HEK293 (cell line): Measurements from ENCODE around the gene DMAC2L.

Source experiments
- CTCF ChIA-PET: fragments of 350-600 bp; formaldehyde crosslinking; extraction: SDS; loops from one replicate; lab custom pipeline; 2021; ENCODE audit warnings: antibody characterized with exemption; lab: Yijun Ruan, JAX
- POLR2A ChIA-PET: fragments of 300-600 bp; formaldehyde crosslinking; extraction: SDS; loops from one replicate; lab custom pipeline; 2020; ENCODE audit warnings: antibody characterized with exemption, inconsistent platforms; lab: Yijun Ruan, JAX
- H3K27ac ChIP-seq: fragments of 200-500 bp; sonication (Bioruptor generic); 2 replicates; pipeline ENCODE4 v1.5.1; 2014; ENCODE audit warnings: low read depth, low read length, control low read depth, inconsistent platforms; ENCODE audit errors: extremely low read depth
- H3K36me3 ChIP-seq, 2 experiments: fragments of 200-500 bp in 1 of 2; sonication (Bioruptor generic) in 1 of 2; 1 replicate in 1 of 2; 2 replicates in 1 of 2; pipeline ENCODE4 v1.5.1; 2014 to 2017; ENCODE audit warnings: inconsistent platforms in 2 of 2, low read length in 2 of 2; ENCODE audit not compliant: control insufficient read depth in 2 of 2, insufficient read depth in 1 of 2
- H3K4me1 ChIP-seq: fragments of 200-500 bp; sonication (Bioruptor generic); 2 replicates; pipeline ENCODE4 v1.5.1; 2014; ENCODE audit warnings: mild to moderate bottlenecking, low read length, inconsistent platforms; ENCODE audit not compliant: control insufficient read depth, insufficient read depth
- H3K4me3 ChIP-seq: 2 replicates; pipeline ENCODE4 v1.5.1; 2011; ENCODE audit warnings: low read depth, mild to moderate bottlenecking, control low read depth, low read length, moderate library complexity
- H3K9me3 ChIP-seq: fragments of 200-500 bp; sonication (Bioruptor generic); 2 replicates; pipeline ENCODE4 v1.5.1; 2014; ENCODE audit warnings: low read depth, low read length, inconsistent platforms; ENCODE audit not compliant: control insufficient read depth, insufficient read depth
- BCL11B ChIP-seq: fragments of 450-650 bp; formaldehyde crosslinking; IDR thresholded peaks from 2 replicates; pipeline ENCODE4 v1.5.1; 2016; ENCODE audit warnings: low read depth, missing biosample characterization, missing genetic modification characterization
- KLF8 ChIP-seq: fragments of 450-650 bp; formaldehyde crosslinking; IDR thresholded peaks from 2 replicates; pipeline ENCODE4 v1.5.1; 2016; ENCODE audit warnings: missing biosample characterization, missing genetic modification characterization
- MYNN ChIP-seq: fragments of 450-650 bp; formaldehyde crosslinking; IDR thresholded peaks from 2 replicates; pipeline ENCODE4 v1.5.1; 2016; ENCODE audit warnings: missing biosample characterization, missing genetic modification characterization, borderline replicate concordance
- RBAK ChIP-seq: fragments of 450-650 bp; formaldehyde crosslinking; IDR thresholded peaks from 2 replicates; pipeline ENCODE4 v1.5.1; 2016; ENCODE audit warnings: missing biosample characterization, missing genetic modification characterization
- SALL2 ChIP-seq: fragments of 450-650 bp; formaldehyde crosslinking; IDR thresholded peaks from 2 replicates; pipeline ENCODE4 v1.5.0; 2017; ENCODE audit warnings: missing biosample characterization, mild to moderate bottlenecking, missing genetic modification characterization, borderline replicate concordance
- SETDB1 ChIP-seq: IDR thresholded peaks from one replicate; pipeline ENCODE4 v1.6.1; 2017; ENCODE audit warnings: mild to moderate bottlenecking, low read length, moderate library complexity, mixed read lengths; ENCODE audit not compliant: insufficient read length
- SP2 ChIP-seq: fragments of 450-650 bp; formaldehyde crosslinking; IDR thresholded peaks from 2 replicates; pipeline ENCODE4 v1.5.1; 2016; ENCODE audit warnings: missing biosample characterization, missing genetic modification characterization
- TRIM28 ChIP-seq: IDR thresholded peaks from 2 replicates; pipeline ENCODE4 v1.6.1; 2011; ENCODE audit warnings: low read length, control low read depth, borderline replicate concordance
- ZFP37 ChIP-seq: fragments of 450-650 bp; formaldehyde crosslinking; IDR thresholded peaks from 2 replicates; pipeline ENCODE4 v1.5.1; 2016; ENCODE audit warnings: missing biosample characterization, missing genetic modification characterization
- ZNF175 ChIP-seq: fragments of 450-650 bp; formaldehyde crosslinking; IDR thresholded peaks from 2 replicates; pipeline ENCODE4 v1.5.1; 2016; ENCODE audit warnings: missing biosample characterization, missing genetic modification characterization
- ZNF239 ChIP-seq: fragments of 450-650 bp; formaldehyde crosslinking; IDR thresholded peaks from 2 replicates; pipeline ENCODE4 v1.5.1; 2016; ENCODE audit warnings: missing biosample characterization, missing genetic modification characterization
- ZNF302 ChIP-seq: fragments of 450-650 bp; formaldehyde crosslinking; IDR thresholded peaks from 2 replicates; pipeline ENCODE4 v1.5.1; 2016; ENCODE audit warnings: missing biosample characterization, missing genetic modification characterization, low read depth
- ZNF341 ChIP-seq: fragments of 450-650 bp; formaldehyde crosslinking; IDR thresholded peaks from 2 replicates; pipeline ENCODE4; 2016; ENCODE audit warnings: low read depth, missing biosample characterization, missing genetic modification characterization
- ZNF521 ChIP-seq: fragments of 450-650 bp; formaldehyde crosslinking; IDR thresholded peaks from 2 replicates; pipeline ENCODE4 v1.5.1; 2017; ENCODE audit warnings: missing biosample characterization, mild to moderate bottlenecking, missing genetic modification characterization
- ZNF621 ChIP-seq: fragments of 450-650 bp; formaldehyde crosslinking; IDR thresholded peaks from 2 replicates; pipeline ENCODE4 v1.5.1; 2017; ENCODE audit warnings: missing biosample characterization, missing genetic modification characterization
- ZNF629 ChIP-seq: fragments of 450-650 bp; formaldehyde crosslinking; IDR thresholded peaks from 2 replicates; pipeline ENCODE4 v1.5.1; 2017; ENCODE audit warnings: missing biosample characterization, missing genetic modification characterization
- ZNF777 ChIP-seq: fragments of 450-650 bp; formaldehyde crosslinking; IDR thresholded peaks from 2 replicates; pipeline ENCODE4 v1.5.1; 2017; ENCODE audit warnings: missing biosample characterization, missing genetic modification characterization, borderline replicate concordance
- ZNF785 ChIP-seq: fragments of 450-650 bp; formaldehyde crosslinking; IDR thresholded peaks from 2 replicates; pipeline ENCODE4 v1.5.1; 2016; ENCODE audit warnings: missing biosample characterization, missing genetic modification characterization
- ZSCAN18 ChIP-seq: fragments of 450-650 bp; formaldehyde crosslinking; IDR thresholded peaks from 2 replicates; pipeline ENCODE4 v1.5.1; 2016; ENCODE audit warnings: missing biosample characterization, missing genetic modification characterization
- TF ChIP-seq, protein P1 (sequence below): fragments of 450-650 bp; formaldehyde crosslinking; IDR thresholded peaks from 2 replicates; pipeline ENCODE4 v1.5.1; 2016; ENCODE audit warnings: missing biosample characterization, missing genetic modification characterization
- TF ChIP-seq, protein P2 (sequence below): fragments of 450-650 bp; formaldehyde crosslinking; IDR thresholded peaks from 2 replicates; pipeline ENCODE4 v1.5.1; 2017; ENCODE audit warnings: missing biosample characterization, missing genetic modification characterization

DMAC2L gene

DNA sequence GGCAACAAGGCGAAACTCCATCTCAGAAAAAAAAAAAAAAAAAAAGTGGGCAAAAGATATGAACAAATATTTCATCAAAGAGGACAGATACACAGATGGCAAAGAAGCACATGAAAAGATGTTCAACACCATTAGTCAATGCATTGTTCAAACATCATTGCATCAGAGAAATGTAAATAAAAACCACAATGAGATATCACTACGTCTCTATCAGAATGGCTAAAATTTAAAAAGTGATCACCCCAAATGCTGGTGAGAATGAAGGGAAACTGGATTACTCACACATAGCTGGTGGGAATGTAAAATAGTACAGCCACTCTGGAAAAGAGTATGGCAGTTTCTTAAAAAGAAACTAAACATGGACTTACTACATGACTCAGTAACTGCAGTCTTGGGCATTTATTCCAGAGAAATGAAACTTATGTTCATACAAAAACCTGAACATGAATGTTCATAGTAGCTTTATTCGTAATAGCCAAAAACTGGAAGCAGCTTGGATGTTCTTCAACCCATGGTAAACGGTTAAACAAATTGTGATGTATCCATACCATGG is 3.7 kb upstream of the DMAC2L start:
- no peak for TF ChIP-seq RBAK (tag by site-specific recombination)
- TF ChIP-seq ZSCAN18 (tag by site-specific recombination) = no peak
- TF ChIP-seq TRIM28 = no peak
- no peak for TF ChIP-seq SALL2 (tag by site-specific recombination)
- TF ChIP-seq ZFP37 = no peak
- no peak for TF ChIP-seq ZNF302 (tag by site-specific recombination)
- TF ChIP-seq ZNF175 (tag by site-specific recombination) = no peak
- TF ChIP-seq, protein P1, sequence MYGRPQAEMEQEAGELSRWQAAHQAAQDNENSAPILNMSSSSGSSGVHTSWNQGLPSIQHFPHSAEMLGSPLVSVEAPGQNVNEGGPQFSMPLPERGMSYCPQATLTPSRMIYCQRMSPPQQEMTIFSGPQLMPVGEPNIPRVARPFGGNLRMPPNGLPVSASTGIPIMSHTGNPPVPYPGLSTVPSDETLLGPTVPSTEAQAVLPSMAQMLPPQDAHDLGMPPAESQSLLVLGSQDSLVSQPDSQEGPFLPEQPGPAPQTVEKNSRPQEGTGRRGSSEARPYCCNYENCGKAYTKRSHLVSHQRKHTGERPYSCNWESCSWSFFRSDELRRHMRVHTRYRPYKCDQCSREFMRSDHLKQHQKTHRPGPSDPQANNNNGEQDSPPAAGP (tag by site-specific recombination) = no peak
- no peak for TF ChIP-seq ZNF239
- TF ChIP-seq ZNF621 (tag by site-specific recombination) = no peak
- no peak for TF ChIP-seq BCL11B
- TF ChIP-seq KLF8 = no peak
- no peak for TF ChIP-seq SETDB1
- no peak for TF ChIP-seq ZNF785 (tag by site-specific recombination)
- CTCF ChIA-PET = no interaction called here
- POLR2A ChIA-PET = interaction anchor here (0.6 kb wide), 1 partner anchor 40 kb away, joined by 7 read pairs; no protein-coding TSS in a partner anchor
- Histone ChIP-seq H3K36me3 (peaks cover 0 to 4% of the 10 kb centered on the region in 2 experiments; a peak in 1 of 3 replicates), H3K27ac (no peak overlapping the region), H3K4me3 (no peak overlapping the region), H3K9me3 (no peaks in the 10 kb centered on the region), H3K4me1 (no peaks in the 10 kb centered on the region)

GRCh38 chr14:50310445-50310844 is 1.7 kb upstream of the DMAC2L start:
- TF ChIP-seq MYNN (tag by site-specific recombination) = peak; percentile 57; the same call in 1 of the 2 replicates
- TF ChIP-seq ZNF341 (tag by site-specific recombination) = peak; percentile 41; the same call in 1 of the 2 replicates
- TF ChIP-seq ZNF521 (tag by site-specific recombination) = no peak
- POLR2A ChIA-PET = no interaction called here
- Histone ChIP-seq H3K27ac (no peak overlapping the region), H3K4me3 (no peak overlapping the region), H3K9me3 (no peaks in the 10 kb centered on the region), H3K4me1 (no peaks in the 10 kb centered on the region), H3K36me3 (peaks cover 4 to 12% of the 10 kb centered on the region in 2 experiments; a peak in 2 of 3 replicates)
- CTCF ChIA-PET = interaction anchor here (0.9 to 3.6 kb wide), 6 partner anchors 9 to 464 kb away, joined by 3 to 20 read pairs (median 4); no protein-coding TSS in a partner anchor

DNA sequence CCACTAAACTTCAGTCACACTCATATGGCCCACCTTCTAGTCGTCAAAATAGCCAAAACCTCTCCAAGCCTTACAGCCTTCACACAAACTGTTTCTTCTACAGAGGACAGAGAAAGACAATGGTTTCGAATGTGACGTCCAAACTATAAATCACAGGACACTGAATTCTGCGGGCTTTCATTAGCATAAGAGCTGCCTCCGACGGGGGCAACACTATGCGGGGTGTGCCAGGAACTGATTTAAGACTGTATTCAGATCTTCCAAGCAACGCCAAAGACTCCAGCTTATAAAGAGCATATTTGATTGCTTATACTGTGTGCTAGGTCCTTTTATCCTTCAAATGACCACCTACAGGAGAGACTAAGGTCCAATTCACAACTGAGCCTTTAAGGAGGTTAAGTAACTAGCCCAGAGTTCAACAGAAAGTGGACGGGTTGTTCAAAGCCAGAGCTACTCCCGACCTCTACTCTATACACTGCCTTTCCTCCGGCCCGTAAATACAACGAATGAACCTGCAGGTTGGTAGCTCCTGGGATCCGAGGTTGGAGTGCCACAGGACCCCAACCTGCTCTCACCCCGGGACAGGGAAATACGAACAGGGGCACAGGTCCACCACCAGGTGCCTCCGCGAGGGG is 670 bp upstream of the DMAC2L start:
- no peaks in the 10 kb centered on the region for H3K9me3 ChIP-seq
- H3K27ac ChIP-seq = peak overlapping the region; percentile 75
- ChIA-PET POLR2A (interaction anchor here (0.5 to 1.2 kb wide), 8 partner anchors 16 to 723 kb away, joined by 3 to 6 read pairs (median 4); partner anchors contain the start of genes CDKL1, SAV1, SOS2 and VCPKMT), CTCF (interaction anchor here (0.5 to 3.6 kb wide), 5 partner anchors 10 to 119 kb away, joined by 3 to 20 read pairs (median 4); no protein-coding TSS in a partner anchor)
- H3K36me3 ChIP-seq = peaks cover 4 to 12% of the 10 kb centered on the region in 2 experiments; a peak in 2 of 3 replicates
- H3K4me1 ChIP-seq = no peaks in the 10 kb centered on the region
- 0 out of 2 replicates have a peak, but pooled peaks have one; percentile 32 for TF ChIP-seq ZNF629 (tag by site-specific recombination)
- peak; percentile 21; the same call in 1 of the 2 replicates for TF ChIP-seq SP2
- TF ChIP-seq ZNF777 (tag by site-specific recombination) = peak; percentile 45; the same call in 1 of the 2 replicates
- TF ChIP-seq, protein P2, sequence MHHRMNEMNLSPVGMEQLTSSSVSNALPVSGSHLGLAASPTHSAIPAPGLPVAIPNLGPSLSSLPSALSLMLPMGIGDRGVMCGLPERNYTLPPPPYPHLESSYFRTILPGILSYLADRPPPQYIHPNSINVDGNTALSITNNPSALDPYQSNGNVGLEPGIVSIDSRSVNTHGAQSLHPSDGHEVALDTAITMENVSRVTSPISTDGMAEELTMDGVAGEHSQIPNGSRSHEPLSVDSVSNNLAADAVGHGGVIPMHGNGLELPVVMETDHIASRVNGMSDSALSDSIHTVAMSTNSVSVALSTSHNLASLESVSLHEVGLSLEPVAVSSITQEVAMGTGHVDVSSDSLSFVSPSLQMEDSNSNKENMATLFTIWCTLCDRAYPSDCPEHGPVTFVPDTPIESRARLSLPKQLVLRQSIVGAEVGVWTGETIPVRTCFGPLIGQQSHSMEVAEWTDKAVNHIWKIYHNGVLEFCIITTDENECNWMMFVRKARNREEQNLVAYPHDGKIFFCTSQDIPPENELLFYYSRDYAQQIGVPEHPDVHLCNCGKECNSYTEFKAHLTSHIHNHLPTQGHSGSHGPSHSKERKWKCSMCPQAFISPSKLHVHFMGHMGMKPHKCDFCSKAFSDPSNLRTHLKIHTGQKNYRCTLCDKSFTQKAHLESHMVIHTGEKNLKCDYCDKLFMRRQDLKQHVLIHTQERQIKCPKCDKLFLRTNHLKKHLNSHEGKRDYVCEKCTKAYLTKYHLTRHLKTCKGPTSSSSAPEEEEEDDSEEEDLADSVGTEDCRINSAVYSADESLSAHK = peak; percentile 53; the same call in 1 of the 2 replicates
- TF ChIP-seq ZNF521 (tag by site-specific recombination) = no peak
- peak overlapping the region; percentile 85 for H3K4me3 ChIP-seq
